Panc1 (cell line): ENCODE results near the gene ITPR2. TPM values are rescaled to one million over a fixed set of nuclear protein-coding genes. Genes with fewer than 3 reads are reported as not detected.

Experiments used
- ATAC-seq: fragments of 200-7000 bp; cut with Tn5 transposase; 2 replicates; pipeline ENCODE4 v1.9.1; 2020; ENCODE audit warnings: mild to moderate bottlenecking, moderate library complexity
- BruUV-seq: library from RNA; stranded (reverse); fragments of 400-500 nt; replicated peaks from 2 replicates; lab custom pipeline; 2021; lab: Mats Ljungman, UMichigan
- CTCF ChIA-PET: fragments of 300-600 bp; sonication (Branson Sonifier 250); formaldehyde crosslinking; loops from one replicate; lab custom pipeline; 2022; ENCODE audit warnings: antibody characterized with exemption; lab: Charles Lee
- POLR2A ChIA-PET: fragments of 300-600 bp; sonication (Branson Sonifier 250); formaldehyde crosslinking; loops from one replicate; lab custom pipeline; 2022; ENCODE audit warnings: antibody characterized with exemption; lab: Charles Lee
- DNase-seq: peaks from one replicate; pipeline ENCODE4 v3.0.0-alpha.2; 2010; ENCODE audit warnings: low read depth, low spot score
- H3K27ac ChIP-seq: 2 replicates; pipeline ENCODE4 v1.5.1; 2011; ENCODE audit warnings: mild to moderate bottlenecking, low read length, inconsistent platforms
- H3K27me3 ChIP-seq: fragments of 200-500 bp; sonication (Bioruptor generic); 2 replicates; pipeline ENCODE4 v1.6.0; 2014; ENCODE audit warnings: low read length, inconsistent platforms; ENCODE audit not compliant: control insufficient read depth, insufficient read depth
- H3K36me3 ChIP-seq: fragments of 200-500 bp; sonication (Bioruptor generic); 2 replicates; pipeline ENCODE4 v1.5.1; 2014; ENCODE audit warnings: inconsistent platforms, mild to moderate bottlenecking, low read length, moderate library complexity; ENCODE audit not compliant: control insufficient read depth, insufficient read depth
- H3K4me1 ChIP-seq: 2 replicates; pipeline ENCODE4 v1.5.1; 2011; ENCODE audit warnings: inconsistent platforms, mild to moderate bottlenecking, low read length, moderate library complexity; ENCODE audit not compliant: control insufficient read depth, insufficient read depth
- H3K4me3 ChIP-seq, 2 experiments: 2 replicates each; pipeline ENCODE4 v1.5.1; 2011 to 2012; ENCODE audit warnings: low read depth in 2 of 2, low read length in 2 of 2, mild to moderate bottlenecking in 2 of 2, inconsistent platforms in 1 of 2, moderate library complexity in 1 of 2
- H3K9me3 ChIP-seq: fragments of 200-500 bp; sonication (Bioruptor generic); 2 replicates; pipeline ENCODE4 v1.5.1; 2014; ENCODE audit warnings: low read depth, mild to moderate bottlenecking, inconsistent platforms, low read length, moderate library complexity; ENCODE audit not compliant: control insufficient read depth, insufficient read depth
- POLR2AphosphoS5 ChIP-seq: IDR thresholded peaks from 2 replicates; pipeline ENCODE4 v1.6.1; 2012; ENCODE audit warnings: mild to moderate bottlenecking, low read depth, low read length, moderate library complexity
- SIN3A ChIP-seq: IDR thresholded peaks from 2 replicates; pipeline ENCODE4 v1.6.1; 2012; ENCODE audit warnings: low read depth, mild to moderate bottlenecking, low read length, moderate library complexity, borderline replicate concordance; ENCODE audit not compliant: insufficient read depth
- TCF7L2 ChIP-seq: IDR thresholded peaks from 2 replicates; pipeline ENCODE4 v1.6.1; 2011; ENCODE audit warnings: mild to moderate bottlenecking, low read depth, low read length, inconsistent platforms
- in situ Hi-C: cut with HindIII; loops from 2 replicates; pipeline ENCODE4 v1.10.0; 2016; ENCODE audit warnings: low sequenced_read_pairs, low pct_unique_long_range_greater_than_20kb
- intact Hi-C: fragments of 100-400 bp; cut with micrococcal nuclease; formaldehyde crosslinking; loops from one replicate; pipeline ENCODE4 v1.10.0; 2022; ENCODE audit not compliant: unreplicated experiment
- total RNA-seq: library from RNA; stranded (reverse); gene quantifications from one replicate; pipeline ENCODE4 v1.2.1, GENCODE V29; 2021; ENCODE audit not compliant: unreplicated experiment
- TF ChIP-seq, protein P1 (sequence below), 2 experiments: IDR thresholded peaks; 2 replicates each; pipeline ENCODE4 v1.6.1; 2011 to 2012; ENCODE audit warnings: low read depth in 2 of 2, control low read depth in 1 of 2, low read length in 1 of 2, mild to moderate bottlenecking in 1 of 2, moderate library complexity in 1 of 2; ENCODE audit not compliant: insufficient read depth in 1 of 2
- TF ChIP-seq, protein P2 (sequence below): fragments of 450-650 bp; IDR thresholded peaks from 2 replicates; pipeline ENCODE4 v1.5.1; 2017; ENCODE audit warnings: mild to moderate bottlenecking

ITPR2 gene
- total RNA-seq, 1 experiment from 2014 or later = 41.8 TPM

DNA sequence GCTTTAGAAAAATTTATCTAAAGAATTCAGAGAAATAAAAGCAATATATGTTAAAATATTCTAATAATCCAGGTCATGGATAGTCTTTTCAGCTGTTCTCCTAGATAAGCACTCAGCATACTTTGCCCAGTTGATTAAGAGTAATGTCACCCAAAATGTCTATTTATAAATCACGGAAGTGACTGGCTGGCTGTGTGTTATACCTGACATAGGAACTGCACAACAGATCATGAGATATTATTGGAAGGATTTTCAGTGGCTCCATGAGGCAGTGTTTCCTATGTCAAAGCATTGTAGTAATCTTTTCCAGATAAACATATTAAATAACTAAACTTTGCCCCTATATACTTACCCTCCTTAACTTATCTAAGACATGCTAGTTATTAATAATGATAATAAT is 128.8 kb downstream of the ITPR2 start:
- DNase-seq (no peak), ATAC-seq (no peak)
- POLR2A ChIA-PET = no interaction called here
- CTCF ChIA-PET = no interaction called here
- intact Hi-C loops (no loop called here), in situ Hi-C loops (no loop called here)
- Histone ChIP-seq H3K4me3 (no peak overlapping the region), H3K27ac (no peak overlapping the region), H3K9me3 (no peaks in the 10 kb centered on the region), H3K4me1 (peaks cover 6% of the 10 kb centered on the region; the same call in 1 of the 2 replicates), H3K36me3 (no peaks in the 10 kb centered on the region), H3K27me3 (no peaks in the 10 kb centered on the region)
- TF ChIP-seq, protein P1, sequence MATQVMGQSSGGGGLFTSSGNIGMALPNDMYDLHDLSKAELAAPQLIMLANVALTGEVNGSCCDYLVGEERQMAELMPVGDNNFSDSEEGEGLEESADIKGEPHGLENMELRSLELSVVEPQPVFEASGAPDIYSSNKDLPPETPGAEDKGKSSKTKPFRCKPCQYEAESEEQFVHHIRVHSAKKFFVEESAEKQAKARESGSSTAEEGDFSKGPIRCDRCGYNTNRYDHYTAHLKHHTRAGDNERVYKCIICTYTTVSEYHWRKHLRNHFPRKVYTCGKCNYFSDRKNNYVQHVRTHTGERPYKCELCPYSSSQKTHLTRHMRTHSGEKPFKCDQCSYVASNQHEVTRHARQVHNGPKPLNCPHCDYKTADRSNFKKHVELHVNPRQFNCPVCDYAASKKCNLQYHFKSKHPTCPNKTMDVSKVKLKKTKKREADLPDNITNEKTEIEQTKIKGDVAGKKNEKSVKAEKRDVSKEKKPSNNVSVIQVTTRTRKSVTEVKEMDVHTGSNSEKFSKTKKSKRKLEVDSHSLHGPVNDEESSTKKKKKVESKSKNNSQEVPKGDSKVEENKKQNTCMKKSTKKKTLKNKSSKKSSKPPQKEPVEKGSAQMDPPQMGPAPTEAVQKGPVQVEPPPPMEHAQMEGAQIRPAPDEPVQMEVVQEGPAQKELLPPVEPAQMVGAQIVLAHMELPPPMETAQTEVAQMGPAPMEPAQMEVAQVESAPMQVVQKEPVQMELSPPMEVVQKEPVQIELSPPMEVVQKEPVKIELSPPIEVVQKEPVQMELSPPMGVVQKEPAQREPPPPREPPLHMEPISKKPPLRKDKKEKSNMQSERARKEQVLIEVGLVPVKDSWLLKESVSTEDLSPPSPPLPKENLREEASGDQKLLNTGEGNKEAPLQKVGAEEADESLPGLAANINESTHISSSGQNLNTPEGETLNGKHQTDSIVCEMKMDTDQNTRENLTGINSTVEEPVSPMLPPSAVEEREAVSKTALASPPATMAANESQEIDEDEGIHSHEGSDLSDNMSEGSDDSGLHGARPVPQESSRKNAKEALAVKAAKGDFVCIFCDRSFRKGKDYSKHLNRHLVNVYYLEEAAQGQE (IDR thresholded peaks at IDR 0.05; ENCODE audit: insufficient read depth in 1 of 2, low read depth in 2 of 2, low read length in 1 of 2) = no peak
- TF ChIP-seq SIN3A = no peak
- TF ChIP-seq, protein P2, sequence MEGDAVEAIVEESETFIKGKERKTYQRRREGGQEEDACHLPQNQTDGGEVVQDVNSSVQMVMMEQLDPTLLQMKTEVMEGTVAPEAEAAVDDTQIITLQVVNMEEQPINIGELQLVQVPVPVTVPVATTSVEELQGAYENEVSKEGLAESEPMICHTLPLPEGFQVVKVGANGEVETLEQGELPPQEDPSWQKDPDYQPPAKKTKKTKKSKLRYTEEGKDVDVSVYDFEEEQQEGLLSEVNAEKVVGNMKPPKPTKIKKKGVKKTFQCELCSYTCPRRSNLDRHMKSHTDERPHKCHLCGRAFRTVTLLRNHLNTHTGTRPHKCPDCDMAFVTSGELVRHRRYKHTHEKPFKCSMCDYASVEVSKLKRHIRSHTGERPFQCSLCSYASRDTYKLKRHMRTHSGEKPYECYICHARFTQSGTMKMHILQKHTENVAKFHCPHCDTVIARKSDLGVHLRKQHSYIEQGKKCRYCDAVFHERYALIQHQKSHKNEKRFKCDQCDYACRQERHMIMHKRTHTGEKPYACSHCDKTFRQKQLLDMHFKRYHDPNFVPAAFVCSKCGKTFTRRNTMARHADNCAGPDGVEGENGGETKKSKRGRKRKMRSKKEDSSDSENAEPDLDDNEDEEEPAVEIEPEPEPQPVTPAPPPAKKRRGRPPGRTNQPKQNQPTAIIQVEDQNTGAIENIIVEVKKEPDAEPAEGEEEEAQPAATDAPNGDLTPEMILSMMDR = no peak
- no peak for TF ChIP-seq POLR2AphosphoS5
- no peak for TF ChIP-seq TCF7L2
- no TSS peak for BruUV-seq

DNA sequence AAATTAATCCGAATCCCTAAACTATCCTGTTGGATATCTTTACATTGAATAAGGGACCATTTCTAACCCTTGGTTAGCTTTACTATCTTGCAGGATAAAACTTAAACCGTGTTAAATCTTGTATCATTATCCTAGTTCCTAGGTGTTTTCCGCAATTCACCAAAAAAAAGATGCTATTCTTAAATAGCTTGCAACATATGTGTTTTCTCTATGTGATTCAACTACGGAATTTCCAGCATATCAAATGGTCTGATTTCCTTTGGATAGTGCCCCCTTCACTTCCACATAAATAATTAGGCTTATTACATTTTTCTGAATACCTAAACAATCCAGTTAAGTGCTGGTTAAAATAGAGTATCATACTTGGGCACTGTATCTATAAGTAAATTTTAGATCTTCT is 130.3 kb downstream of the ITPR2 start:
- in situ Hi-C loops = no loop called here
- DNase-seq (no peak), ATAC-seq (no peak)
- H3K27me3 ChIP-seq = no peaks in the 10 kb centered on the region
- TF ChIP-seq, protein P1 (IDR thresholded peaks at IDR 0.05; ENCODE audit: insufficient read depth in 1 of 2, low read depth in 2 of 2, low read length in 1 of 2) = no peak
- TF ChIP-seq SIN3A (no peak), POLR2AphosphoS5 (no peak), TCF7L2 (no peak)
- TF ChIP-seq, protein P2 = no peak
- ChIA-PET CTCF (no interaction called here), POLR2A (no interaction called here)
- H3K27ac ChIP-seq = no peak overlapping the region
- H3K9me3 ChIP-seq = no peaks in the 10 kb centered on the region; the same call in 1 of the 2 replicates
- BruUV-seq = no TSS peak
- H3K36me3 ChIP-seq = no peaks in the 10 kb centered on the region
- H3K4me3 ChIP-seq = no peak overlapping the region
- H3K4me1 ChIP-seq = peaks cover 6% of the 10 kb centered on the region; the same call in 1 of the 2 replicates
- intact Hi-C loops = no loop called here
